ENCODE results near the gene SMYD3. TPM values are rescaled to one million over a fixed set of nuclear protein-coding genes. Genes with fewer than 3 reads are reported as not detected.

SMYD3 gene
- total and polyA plus RNA-seq, 4 donors, result 10.5 to 40.1 (median 32.5) TPM

GRCh38 chr1:245858722-245859492 lies 648.2 kb downstream of the SMYD3 start:
- no peak for ATAC-seq (ENCODE audit: insufficient read depth, low FRiP score)
- Histone ChIP-seq H3K36me3 (ENCODE audit: control insufficient read depth in 4 of 4, insufficient read depth in 4 of 4, low read length in 4 of 4) (no peaks in the 10 kb centered on the region), H3K9ac (ENCODE audit: insufficient read depth in 1 of 2, low read length in 2 of 2) (no peak overlapping the region), H3K27ac (ENCODE audit: low read depth in 1 of 2, low read length in 1 of 2) (peak overlapping the region in 1 of 2 donors; percentile 12), H3K9me3 (ENCODE audit: control insufficient read depth in 4 of 4, insufficient read depth in 3 of 4, low read length in 3 of 4) (peaks cover 0 to 2% (median 0%) of the 10 kb centered on the region in 4 donors), H3K4me3 (no peak overlapping the region), H3K4me1 (ENCODE audit: control insufficient read depth in 5 of 5, insufficient read depth in 5 of 5, low read length in 5 of 5) (peaks cover 3 to 41% (median 27%) of the 10 kb centered on the region in 5 donors), H3K27me3 (ENCODE audit: control insufficient read depth in 3 of 3, insufficient read depth in 3 of 3, low read length in 2 of 3) (no peaks in the 10 kb centered on the region)
- TF ChIP-seq, protein P1, sequence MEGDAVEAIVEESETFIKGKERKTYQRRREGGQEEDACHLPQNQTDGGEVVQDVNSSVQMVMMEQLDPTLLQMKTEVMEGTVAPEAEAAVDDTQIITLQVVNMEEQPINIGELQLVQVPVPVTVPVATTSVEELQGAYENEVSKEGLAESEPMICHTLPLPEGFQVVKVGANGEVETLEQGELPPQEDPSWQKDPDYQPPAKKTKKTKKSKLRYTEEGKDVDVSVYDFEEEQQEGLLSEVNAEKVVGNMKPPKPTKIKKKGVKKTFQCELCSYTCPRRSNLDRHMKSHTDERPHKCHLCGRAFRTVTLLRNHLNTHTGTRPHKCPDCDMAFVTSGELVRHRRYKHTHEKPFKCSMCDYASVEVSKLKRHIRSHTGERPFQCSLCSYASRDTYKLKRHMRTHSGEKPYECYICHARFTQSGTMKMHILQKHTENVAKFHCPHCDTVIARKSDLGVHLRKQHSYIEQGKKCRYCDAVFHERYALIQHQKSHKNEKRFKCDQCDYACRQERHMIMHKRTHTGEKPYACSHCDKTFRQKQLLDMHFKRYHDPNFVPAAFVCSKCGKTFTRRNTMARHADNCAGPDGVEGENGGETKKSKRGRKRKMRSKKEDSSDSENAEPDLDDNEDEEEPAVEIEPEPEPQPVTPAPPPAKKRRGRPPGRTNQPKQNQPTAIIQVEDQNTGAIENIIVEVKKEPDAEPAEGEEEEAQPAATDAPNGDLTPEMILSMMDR (IDR thresholded peaks at IDR 0.05; ENCODE audit: control extremely low read depth, extremely low read depth), result no peak
- 72 to 84% methylated on average over 7 of the region's 7 CpGs for WGBS, 2 donors
- DNase-seq, result peak in 2 of 3 donors; percentile 60 to 61

DNA sequence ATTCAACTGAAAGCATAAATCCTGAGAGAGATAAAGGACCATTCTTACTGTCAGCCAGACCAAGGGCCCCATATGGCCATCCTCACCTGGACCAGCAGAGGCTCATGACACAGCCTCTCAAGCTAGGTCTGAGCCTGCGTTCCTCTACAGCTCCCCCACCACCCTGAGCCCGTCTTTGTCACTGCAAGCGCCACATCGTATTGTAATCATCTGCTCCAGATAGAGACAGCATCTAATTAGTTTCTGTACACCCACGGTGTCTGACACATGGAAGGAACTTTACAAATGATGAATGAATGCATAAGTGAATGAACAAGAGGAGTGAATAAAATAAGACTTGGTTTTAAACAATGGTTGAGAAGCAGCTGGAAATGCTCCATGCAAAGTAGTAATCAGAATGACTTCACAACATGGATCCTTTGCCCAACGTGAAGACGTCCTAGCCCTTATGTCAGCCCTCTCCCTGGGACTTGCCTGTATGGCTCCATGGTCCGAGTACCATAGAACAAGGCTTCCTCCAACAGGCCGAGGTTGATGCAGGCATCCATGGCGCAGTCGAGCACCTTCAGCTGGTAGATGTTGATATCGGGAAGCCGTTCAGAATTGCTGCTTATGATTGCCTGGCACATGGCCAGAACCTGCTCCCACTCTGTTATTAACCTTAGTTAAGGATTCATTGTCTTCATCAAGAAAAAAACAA lies 648.9 kb downstream of the SMYD3 start:
- ATAC-seq (ENCODE audit: insufficient read depth, low FRiP score), result no peak
- TF ChIP-seq, protein P1 (IDR thresholded peaks at IDR 0.05; ENCODE audit: control extremely low read depth, extremely low read depth), result no peak
- H3K36me3 ChIP-seq (ENCODE audit: control insufficient read depth in 4 of 4, insufficient read depth in 4 of 4, low read length in 4 of 4), result peaks cover 0 to 3% (median 0%) of the 10 kb centered on the region in 4 donors

DNA sequence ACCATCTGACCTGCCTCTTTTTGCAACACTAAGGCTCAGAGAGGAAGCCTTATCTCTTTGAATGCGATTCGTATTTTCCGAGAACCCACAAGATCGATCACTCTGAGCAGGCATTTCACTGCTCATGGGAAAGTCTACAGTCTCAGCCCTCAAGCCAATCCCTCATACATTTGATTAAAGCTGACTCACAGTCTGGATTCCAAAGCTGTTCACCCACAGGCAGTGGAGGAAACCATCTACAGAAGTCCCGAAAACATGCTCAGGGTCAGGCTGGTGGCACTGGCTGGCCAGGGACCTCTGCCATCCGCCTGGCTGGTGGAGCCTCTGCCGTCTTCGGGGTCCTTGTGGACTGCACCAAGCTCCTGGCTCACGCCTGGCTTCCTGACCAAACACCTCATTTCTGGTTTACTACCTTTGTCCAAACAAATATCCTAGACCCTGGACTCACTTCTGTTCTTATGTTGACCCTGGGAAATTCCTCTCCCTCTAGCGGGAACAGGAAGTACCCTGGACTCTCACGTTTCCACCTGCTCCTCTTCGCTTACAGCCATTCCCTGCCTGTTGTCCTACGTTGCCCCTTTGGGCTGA lies 650.0 kb downstream of the SMYD3 start:
- peaks cover 0 to 5% (median 0%) of the 10 kb centered on the region in 4 donors for H3K9me3 ChIP-seq (ENCODE audit: control insufficient read depth in 4 of 4, insufficient read depth in 3 of 4, low read length in 3 of 4)
- ATAC-seq (ENCODE audit: insufficient read depth, low FRiP score), result no peak
- no peak overlapping the region for H3K9ac ChIP-seq (ENCODE audit: insufficient read depth in 1 of 2, low read length in 2 of 2)
- H3K27me3 ChIP-seq (ENCODE audit: control insufficient read depth in 3 of 3, insufficient read depth in 3 of 3, low read length in 2 of 3), result no peaks in the 10 kb centered on the region
- TF ChIP-seq, protein P1 (IDR thresholded peaks at IDR 0.05; ENCODE audit: control extremely low read depth, extremely low read depth), result no peak
- H3K27ac ChIP-seq (ENCODE audit: low read depth in 1 of 2, low read length in 1 of 2), result no peak overlapping the region
- peaks cover 3 to 41% (median 27%) of the 10 kb centered on the region in 5 donors for H3K4me1 ChIP-seq (ENCODE audit: control insufficient read depth in 5 of 5, insufficient read depth in 5 of 5, low read length in 5 of 5)
- peaks cover 0 to 4% (median 0%) of the 10 kb centered on the region in 4 donors for H3K36me3 ChIP-seq (ENCODE audit: control insufficient read depth in 4 of 4, insufficient read depth in 4 of 4, low read length in 4 of 4)
- 73 to 87% methylated on average over 13 of the region's 13 CpGs for WGBS, 2 donors
- no peak for DNase-seq
- H3K4me3 ChIP-seq, result no peak overlapping the region

More for the DNA sequence above, 648.9 kb downstream of the SMYD3 start:
- peaks cover 3 to 41% (median 27%) of the 10 kb centered on the region in 5 donors for H3K4me1 ChIP-seq (ENCODE audit: control insufficient read depth in 5 of 5, insufficient read depth in 5 of 5, low read length in 5 of 5)
- H3K4me3 ChIP-seq, result no peak overlapping the region
- WGBS, 2 donors, result 91 to 93% methylated on average over 13 of the region's 13 CpGs
- no peaks in the 10 kb centered on the region for H3K27me3 ChIP-seq (ENCODE audit: control insufficient read depth in 3 of 3, insufficient read depth in 3 of 3, low read length in 2 of 3)
- peaks cover 0 to 4% (median 0%) of the 10 kb centered on the region in 4 donors for H3K9me3 ChIP-seq (ENCODE audit: control insufficient read depth in 4 of 4, insufficient read depth in 3 of 4, low read length in 3 of 4)
- no peak overlapping the region for H3K27ac ChIP-seq (ENCODE audit: low read depth in 1 of 2, low read length in 1 of 2)
- H3K9ac ChIP-seq (ENCODE audit: insufficient read depth in 1 of 2, low read length in 2 of 2), result no peak overlapping the region
- DNase-seq, result no peak
